HL-60/S4 treated with phorbol 12-myristate 13-acetate at 8.2 ng/mL for 4 days and 3 days (cell line): ENCODE results near the gene DMD.
"Not testable (repeated sequence)": the region's sequence is repeated elsewhere in the genome, so short reads cannot be mapped to it uniquely, and the experiment has no call there.

Source experiments
- in situ Hi-C: fragments of 300-500 bp; cut with MboI; formaldehyde crosslinking; loops from 2 replicates; pipeline ENCODE4 v1.15.0; 2022; ENCODE audit warnings: low sequenced_read_pairs

The DMD gene

DNA sequence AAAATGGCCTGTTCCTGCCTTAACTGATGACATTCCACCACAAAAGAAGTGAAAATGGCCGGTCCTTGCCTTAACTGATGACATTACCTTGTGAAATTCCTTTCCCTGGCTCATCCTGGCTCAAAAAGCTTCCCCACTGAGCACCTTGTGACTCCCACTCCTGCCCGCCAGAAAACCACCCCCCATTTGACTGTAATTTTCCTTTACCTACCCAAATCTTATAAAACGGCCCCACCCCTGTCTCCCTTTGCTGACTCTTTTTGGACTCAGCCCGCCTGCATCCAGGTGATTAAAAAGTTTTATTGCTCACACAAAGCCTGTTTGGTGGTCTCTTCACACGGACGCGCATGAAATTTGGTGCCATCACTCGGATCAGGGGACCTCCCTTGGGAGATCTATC is 1833.5 kb downstream of the DMD start:
- in situ Hi-C loops, result not testable (repeated sequence)

DNA sequence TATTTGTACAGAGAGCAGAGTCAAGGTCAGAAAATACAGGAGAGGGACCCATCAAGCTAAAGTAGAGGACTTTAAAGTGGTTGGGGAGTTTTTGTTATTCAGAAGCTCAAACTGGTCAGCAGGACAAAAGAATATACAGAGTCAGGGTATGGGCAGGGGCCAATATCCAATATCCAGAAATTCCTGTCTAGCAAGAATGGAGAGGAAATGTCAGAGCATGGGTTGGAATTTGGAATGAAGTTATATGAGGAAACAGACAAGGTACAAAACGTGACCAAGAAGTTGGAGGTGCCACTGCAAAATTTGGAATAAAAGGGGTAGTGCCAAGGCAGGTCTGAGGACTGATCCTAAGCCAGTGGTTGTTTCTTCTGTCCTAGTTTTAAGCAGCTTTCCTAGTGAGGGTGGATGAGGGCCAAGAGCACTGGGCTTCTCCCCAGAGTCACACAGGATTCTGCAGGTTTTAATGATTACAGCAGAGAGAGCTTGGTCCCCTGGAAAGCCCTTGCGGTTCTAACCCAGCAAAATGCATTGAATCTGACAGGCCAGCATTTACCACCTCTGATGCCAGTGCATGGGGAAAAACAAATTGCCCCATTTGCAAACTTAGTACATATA is 1834.8 kb downstream of the DMD start:
- in situ Hi-C loops, result no loop called here

DNA sequence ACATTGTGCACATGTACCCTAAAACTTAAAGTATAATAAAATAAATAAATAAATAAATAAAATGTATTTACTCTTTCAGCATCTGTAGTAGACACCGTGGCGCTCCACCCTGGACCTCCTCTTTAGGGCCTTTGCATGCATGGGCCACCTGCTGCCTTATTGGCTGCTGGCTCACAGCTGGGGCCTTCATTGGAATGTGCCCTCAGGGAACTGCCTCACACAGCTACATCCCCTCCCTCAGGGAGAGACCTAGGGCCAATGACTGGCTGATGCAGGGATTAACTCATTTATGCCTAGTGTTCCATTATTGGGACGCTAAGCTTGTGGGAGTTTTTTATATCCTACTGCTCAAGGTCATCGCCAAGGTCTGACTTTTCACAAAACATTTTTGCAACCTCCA is 1836.6 kb downstream of the DMD start:
- in situ Hi-C loops, result no loop called here

DNA sequence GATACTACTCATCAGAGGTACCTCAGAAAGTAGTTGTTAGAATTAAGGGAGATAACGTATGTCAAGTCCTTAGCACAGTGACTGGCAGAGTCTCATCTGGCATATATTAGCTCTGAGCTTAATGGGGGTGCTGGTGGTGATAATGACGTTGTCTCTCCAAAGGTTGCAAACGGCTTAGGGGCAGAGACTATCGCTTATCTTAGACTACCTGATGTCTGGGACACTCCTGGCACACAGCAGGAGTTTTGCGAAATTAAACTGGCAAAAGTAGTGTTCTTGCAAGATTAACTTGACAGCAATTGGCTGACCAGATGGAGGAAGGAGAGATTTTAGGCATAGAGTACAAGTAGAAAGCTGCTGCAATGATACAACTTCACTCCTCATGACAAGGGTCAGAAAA is 1839.4 kb downstream of the DMD start:
- in situ Hi-C loops, result no loop called here

DNA sequence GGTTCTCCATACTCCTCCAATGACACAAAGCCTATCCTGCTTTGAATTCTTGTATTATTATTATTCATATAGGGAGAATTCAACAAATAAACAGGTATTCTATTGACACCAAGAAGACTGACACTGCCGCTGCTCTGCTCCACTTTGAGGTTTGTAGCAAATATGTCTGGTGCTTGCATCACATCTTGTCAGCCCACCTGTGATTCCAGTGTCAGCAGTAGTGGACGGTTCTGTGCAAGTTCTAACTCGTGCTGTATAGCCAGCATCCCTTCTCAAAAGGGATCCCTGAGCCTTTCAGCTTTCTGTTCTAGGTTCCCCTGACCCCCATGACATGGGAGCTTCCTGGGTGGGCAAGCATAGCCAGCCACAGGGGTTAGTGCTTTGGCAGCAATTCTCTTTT is 1843.5 kb downstream of the DMD start:
- in situ Hi-C loops, result no loop called here

DNA sequence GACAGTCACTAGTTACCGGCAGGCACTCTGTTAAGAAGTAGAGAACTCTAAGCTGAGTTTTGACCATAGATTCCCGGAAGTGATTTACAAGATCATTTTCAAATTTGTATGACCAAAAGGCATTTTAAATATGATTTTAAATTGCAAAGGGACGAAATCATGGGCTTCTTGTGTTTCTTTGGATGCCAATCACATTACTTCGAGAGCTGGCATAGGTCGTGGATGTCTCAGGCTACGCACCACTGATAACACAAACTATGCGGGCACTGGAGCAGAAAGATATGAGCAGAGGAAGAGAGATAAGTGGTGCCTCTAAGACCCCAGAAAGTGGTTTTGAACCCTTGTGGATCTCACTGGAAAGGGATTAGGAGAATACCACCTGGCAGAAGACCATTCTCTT is 1845.3 kb downstream of the DMD start:
- in situ Hi-C loops, result no loop called here

DNA sequence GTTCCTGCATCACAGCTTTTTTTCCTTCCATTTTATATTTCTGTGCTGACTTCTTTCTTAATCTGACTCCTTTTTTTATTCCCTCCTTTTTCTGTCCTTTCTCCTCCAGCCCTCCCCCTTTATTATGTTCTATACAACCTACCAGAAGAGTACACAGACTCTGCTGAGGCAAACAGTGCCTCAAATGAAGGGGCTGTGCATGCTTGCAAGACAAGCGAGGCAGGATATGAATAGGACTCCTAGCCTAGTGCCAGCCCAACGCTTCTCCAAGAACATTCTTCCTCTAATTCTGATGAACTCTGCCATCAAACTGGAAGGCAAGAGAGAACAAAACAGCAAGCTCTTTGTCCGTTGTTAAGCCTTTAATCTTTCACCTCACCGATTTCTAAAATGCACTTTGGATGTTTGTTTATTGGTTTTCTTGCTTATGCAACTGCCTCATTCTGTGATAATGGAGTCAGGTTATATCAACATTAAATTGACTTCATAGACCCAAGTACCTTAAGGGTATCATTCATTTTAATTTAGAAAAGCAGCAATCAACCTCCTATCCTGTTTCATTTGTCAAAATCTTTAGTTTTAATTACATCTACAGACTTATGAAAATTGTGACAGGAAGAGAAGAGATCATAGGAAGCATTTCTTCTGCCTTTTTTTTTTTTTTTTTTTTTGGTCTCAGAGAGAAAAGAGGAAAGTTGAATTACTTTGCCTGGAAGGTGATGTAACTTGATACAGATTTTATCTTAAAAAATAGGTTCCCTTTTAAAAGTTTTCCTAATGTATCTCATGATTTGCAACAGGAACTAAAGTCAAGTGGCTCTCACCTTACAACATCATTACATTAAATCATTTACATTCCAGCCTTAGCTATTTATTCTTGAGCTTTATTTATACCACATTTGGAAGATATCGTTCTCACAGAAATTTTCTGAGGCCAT is 1854.8 kb downstream of the DMD start:
- in situ Hi-C loops, result no loop called here

DNA sequence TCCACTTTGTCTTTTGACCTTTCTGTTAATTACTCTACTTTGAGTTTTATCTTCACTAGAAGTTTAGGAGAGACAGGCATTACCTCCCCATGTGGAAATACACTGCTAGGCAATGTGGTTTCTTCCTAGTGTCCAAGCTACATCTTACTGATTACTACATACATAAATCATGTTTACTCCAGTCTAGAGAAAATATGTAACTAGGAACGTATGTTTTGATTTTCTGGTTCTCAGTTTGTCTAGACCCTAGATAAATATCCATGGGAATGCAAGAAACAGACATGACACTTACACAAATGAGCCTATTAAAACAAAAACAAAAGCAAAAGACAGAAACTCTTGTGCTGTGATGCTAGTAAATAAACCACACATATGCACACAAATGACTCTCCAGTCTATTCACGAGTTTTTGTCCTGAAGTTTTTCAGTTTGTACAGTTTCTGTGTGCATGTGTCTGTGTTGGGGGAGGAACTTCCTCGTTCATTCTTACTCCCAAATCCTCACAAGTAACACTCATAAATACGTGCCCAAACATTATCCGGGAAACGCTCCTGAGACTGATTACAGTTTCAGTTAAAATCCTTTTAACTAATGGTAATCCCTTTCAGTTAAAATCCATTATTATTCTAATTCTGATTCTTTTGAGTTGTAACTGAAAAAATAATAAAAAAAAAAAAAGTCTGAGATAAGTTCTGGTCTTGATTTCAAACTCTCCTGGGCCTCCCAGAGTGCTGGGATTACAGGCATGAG is 1856.0 kb downstream of the DMD start:
- in situ Hi-C loops, result no loop called here

DNA sequence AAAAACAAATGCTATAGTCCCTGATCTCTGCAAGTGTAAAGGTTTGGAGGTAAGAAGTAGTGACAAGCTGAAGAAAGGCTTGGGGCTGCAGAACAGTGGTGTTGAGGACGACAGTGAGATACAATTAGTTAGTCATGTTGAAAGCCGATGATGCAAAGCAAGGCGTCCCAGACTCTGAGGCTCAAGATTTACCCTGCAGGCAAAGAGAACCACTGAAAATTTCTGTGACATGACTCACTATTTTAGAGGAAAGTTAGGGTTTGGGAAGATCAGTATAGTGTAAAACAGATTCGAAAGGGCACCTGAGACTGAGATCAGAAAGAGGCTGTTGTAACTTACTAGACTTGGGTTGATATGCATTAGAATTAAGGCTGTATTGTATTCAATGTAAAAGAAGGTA is 1858.3 kb downstream of the DMD start:
- in situ Hi-C loops, result no loop called here

DNA sequence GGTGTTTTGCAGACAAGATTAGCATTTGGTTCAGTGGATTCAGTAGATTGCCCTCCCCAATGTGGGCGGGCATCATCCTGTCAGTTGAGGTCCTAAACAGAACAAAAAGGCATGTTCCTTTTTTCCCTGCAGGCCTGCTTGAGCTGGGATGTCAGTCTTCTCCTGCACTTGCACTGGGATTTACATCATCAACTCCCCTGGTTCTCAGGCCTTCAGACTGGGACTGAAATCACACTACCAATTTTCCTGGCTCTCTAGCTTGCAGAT is 1860.6 kb downstream of the DMD start:
- in situ Hi-C loops, result no loop called here

DNA sequence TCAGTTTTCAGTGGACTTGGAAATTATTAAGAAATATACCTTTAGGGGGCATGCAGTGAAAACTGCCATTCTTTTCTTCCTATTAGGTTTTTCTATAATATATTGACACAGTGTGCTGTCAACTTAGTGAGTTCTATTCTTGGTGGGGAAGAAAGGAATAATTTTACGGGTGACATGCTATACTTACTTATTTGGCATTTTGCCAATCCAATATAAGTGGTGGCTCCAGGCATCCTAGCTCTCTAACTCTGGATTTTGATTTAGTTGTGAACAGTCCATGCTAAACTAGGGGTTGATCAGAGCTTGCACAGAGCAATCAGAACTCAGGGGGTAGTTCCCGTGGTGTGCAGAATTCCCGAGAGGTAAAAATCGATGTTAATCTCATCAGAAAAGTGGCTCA is 1861.8 kb downstream of the DMD start:
- in situ Hi-C loops, result no loop called here

DNA sequence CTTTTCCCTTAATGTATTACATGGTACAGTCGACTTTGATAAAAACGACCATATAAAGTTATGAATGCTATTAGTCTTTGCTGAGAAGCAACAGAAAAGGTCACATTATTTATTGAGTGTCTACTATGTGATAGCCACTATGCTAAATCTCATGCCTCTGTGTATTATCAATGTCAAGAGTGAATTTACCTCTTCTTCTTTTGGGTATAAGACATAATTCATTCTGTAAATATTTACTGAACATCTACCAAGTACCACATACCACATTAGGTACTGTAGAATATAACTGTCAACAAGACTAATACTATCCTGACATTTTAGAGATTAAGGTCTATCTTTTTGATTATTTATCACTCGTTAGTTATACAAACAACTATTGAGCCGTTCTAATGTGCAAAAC is 1870.8 kb downstream of the DMD start:
- in situ Hi-C loops, result no loop called here

DNA sequence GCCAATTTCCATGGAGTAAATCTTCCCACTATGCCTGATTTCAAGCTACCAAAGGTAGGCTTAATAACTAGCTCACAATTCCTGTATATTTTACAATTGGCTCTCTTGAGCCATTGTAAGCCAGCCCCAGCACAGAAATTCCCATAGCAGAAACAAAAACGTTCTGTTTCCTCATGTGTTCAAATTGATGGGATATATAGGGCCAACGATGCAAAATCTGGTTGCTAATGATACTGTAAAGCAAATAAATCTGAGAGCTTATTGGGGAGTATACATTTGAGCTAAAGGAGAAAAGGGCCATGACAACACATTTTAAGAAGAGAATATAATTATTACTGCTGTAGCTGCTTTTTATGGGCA is 1872.4 kb downstream of the DMD start:
- in situ Hi-C loops, result no loop called here

DNA sequence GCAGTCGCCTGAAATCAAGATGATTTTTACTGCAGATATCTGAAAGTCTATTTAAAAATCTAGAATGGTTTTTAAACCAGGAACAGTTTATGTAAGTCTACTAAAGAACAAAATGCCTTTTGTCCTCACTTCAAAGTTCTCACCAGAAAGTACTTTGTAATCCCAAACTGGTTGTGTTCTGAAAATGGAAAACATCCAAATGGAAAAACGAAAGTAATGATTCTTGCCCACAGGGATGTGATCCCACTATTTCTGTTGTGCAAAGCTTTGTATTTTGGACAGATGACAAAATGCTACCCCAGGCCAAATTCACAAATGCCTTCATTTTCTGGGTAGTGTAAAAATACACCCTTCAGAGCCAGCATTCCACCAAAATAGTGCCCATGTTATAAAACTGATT is 1874.0 kb downstream of the DMD start:
- in situ Hi-C loops, result no loop called here

DNA sequence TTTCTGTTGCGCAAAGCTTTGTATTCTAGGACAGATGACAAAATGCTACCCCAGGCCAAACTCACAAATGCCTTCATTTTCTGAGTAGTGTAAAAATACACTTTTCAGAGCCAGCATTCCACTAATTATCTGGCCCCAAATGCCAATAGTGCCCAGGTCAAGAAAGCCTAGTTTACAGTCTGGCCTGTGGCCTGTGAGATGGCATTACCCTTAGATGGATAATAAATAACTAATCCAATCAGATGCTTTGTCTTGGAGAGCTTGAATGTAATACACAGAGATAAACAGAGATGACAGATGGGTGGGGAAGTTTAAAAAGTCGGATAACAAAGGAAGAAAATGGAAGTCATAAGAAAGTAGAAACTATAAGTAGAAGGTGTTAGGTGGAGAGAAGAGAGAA is 1874.9 kb downstream of the DMD start:
- in situ Hi-C loops, result no loop called here

DNA sequence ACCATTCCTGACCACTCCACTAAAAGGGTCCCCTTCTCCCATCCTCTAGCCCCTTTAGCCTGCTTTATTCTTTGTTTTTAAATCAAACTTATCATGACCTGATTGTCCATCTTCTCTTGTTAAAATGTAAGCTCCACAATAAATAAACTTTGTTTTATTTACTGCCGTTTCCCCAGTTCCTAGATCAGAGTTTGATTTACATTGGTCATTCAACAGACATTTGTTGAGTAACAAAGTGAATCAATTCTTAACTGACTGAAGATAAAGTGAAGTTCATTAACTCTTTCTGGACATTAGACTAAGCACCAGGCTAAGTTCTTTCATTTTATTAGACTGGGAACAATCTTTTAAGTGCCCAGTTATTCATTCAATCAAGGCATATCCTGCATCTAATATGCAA is 1876.4 kb downstream of the DMD start:
- in situ Hi-C loops, result no loop called here

DNA sequence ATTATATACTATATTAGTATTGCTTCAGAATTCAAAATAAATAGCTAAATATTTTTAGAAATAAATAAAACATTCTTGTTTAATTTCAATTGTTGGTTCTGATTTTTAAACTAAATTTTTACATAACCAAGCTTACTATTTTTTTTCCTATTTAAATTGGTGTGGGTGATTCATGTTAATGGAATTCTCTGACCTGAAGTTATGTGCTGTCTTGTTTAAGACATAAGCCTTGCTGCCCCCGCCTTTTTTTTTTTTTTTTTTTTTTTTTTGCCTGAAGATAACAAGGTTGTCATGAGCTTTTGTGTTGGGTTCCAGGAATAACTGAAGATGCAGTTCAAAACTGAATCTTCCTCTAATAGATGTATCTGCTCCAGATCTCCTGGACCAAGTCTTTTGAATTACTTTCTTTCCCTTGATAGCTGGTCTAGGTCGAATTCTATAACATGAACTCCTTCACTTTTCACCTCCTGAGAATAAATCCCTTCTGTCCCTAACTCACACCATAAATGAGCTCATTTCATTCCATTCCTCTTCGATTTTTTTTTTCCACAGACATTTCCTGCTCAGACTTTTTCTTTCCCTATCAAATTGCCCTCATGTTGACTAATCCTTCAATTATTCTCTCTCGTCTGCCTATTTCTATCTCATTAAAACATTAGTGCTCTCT is 1878.1 kb downstream of the DMD start:
- in situ Hi-C loops, result no loop called here

DNA sequence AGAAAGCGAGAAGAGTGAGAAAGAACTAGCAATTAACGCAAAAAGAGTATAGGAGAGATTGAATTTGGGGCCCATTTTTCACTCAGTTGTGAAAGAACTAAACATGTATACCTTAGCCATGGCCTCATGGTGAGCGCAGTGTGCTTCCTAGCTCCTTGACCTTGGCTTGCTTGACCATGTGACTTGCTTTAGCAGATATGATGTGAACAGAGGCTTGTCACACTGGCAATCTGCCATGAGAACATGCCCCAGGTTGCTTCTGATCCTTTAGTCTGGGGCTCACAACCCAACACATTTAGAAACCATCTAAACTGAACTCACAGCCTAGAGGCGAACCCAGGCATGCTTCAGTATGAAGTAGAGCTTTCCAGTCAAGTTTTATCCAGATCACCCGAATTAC is 1879.4 kb downstream of the DMD start:
- in situ Hi-C loops, result no loop called here

DNA sequence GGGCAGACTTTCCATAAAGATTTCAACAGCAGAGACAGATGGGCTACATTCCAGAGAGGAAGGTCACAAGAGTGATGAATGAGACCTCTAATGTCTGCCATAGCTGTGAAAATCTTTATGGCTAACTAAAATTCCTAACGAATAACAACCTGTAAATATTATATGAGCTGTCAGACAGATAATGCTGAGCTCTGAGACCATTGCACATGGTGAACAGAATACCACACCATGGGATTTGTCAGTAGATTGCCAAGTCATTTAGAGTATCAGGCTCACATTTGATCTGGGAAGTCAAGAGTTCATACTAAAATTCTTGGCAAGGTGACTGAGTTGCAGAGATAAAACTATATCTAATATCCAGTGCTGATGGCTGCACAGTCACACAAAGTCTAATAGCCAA is 1880.3 kb downstream of the DMD start:
- in situ Hi-C loops, result no loop called here

DNA sequence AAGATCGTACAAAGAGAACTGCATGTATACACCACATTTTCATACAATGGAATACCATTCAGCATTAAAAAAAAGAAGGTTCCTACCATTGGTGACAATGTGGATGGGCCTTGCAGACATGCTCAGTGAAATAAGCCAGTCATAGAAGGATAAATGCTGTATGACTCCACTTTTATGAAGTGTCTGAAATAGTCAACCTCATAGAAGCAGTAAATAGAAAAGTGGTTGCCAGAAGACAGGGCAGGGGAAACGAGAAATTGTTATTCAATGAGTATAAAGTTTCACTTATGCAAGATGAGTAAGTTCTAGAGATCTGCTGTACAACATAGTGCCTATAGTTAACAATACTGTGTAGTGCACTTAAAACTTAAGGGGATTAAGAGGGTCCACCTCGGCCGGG is 1882.1 kb downstream of the DMD start:
- in situ Hi-C loops, result no loop called here

DNA sequence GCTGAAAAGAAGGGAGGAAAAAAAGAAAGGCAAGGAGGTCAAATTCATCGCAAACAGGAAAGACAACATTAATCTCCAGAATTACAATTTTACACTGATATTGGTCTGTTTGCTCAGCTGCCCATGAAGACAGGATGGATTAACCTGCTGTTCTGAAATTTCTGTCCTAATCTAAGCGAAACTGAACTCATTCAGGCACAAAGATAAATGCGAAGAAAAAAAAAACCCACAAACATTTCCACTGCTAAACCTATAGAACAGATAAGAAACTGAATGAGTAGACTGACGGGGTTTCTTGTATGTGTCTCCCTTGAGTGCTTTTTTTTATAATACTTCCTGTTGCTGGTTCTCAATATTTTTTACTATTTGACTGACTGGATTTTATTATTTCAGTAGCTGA is 1887.7 kb downstream of the DMD start:
- in situ Hi-C loops, result no loop called here

DNA sequence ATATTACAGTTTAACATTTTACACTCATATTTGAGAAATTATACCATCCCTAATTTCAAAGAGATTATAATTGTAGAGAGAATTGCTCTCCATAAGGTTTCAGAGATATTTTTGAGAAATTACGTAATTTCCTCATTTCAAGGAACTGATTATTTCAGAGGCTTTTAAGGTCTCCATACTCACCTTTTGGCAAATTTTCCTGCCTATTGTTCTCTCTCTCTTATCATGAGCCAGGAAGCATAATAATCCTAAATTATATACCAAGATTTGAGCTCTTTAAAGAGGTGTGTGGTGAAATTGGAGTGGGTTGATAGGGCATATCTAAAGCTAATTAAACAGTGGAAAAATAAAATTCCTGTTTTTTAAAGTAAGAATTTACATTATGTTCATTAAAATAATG is 1890.6 kb downstream of the DMD start:
- in situ Hi-C loops, result no loop called here
